Neural progenitor cell (in vitro differentiated cells): ENCODE results near the gene KIF16B.

Source experiments
- CTCF ChIP-seq: fragments of 200-600 bp; sonication (generic); IDR thresholded peaks from 2 replicates; pipeline ENCODE4 v1.5.1; 2017; ENCODE audit warnings: antibody characterized with exemption, mild to moderate bottlenecking
- EZH2 ChIP-seq: fragments of 200-600 bp; sonication (generic); IDR thresholded peaks from 2 replicates; pipeline ENCODE4 v1.6.1; 2017; ENCODE audit warnings: antibody characterized with exemption, mild to moderate bottlenecking, moderate library complexity
- EZH2phosphoT487 ChIP-seq: fragments of 200-600 bp; sonication (generic); IDR thresholded peaks from 2 replicates; pipeline ENCODE4 v1.6.1; 2017; ENCODE audit warnings: antibody characterized with exemption

GRCh38 chr20:16427571-16427970 is 145.7 kb downstream of the KIF16B start:
- TF ChIP-seq CTCF (no peak), EZH2 (no peak), EZH2phosphoT487 (no peak)
